ENCODE measurements around the gene TPH1. TPM values are rescaled to one million over a fixed set of nuclear protein-coding genes. Genes with fewer than 3 reads are reported as not detected.

TPH1 gene
- total RNA-seq, 2 donors from 2014 or later = 0.24 to 0.31 TPM

DNA sequence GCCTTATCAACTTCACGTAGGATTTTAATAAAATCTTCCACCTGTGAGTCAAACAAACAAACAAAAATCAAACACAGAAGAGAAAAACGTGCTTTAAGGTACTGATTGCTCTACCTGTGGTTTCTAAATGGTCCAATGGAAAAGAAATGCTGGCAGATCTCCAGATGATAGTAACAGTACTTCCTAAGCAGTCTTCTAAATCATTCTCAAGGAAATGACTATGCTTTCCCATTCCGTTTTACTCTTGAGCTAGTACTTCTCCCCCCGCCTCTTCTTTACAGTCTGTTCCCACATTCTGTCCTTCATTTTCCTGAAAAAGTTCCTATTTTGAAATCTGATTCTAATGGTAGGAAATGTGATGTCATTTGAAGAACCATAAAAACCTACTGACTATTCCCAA, 34.4 kb upstream of the TPH1 start:
- WGBS, 2 experiments (ENCODE audit: insufficient coverage in 1 of 2, insufficient read length in 1 of 2) = 99% methylated on average over 4 of the region's 4 CpGs; no CpG with 5 or more reads in 1 of the 2 experiments
- H3K27ac ChIP-seq (ENCODE audit: low read depth, low read length) = no peak overlapping the region
- no peaks in the 10 kb centered on the region for H3K9me3 Mint-ChIP-seq
- peaks cover 48% of the 10 kb centered on the region for H3K36me3 Mint-ChIP-seq (ENCODE audit: low read depth)
- H3K36me3 ChIP-seq (ENCODE audit: control insufficient read depth, insufficient read depth, low read length) = peaks cover 50% of the 10 kb centered on the region
- no peak overlapping the region for H3K9ac ChIP-seq (ENCODE audit: extremely low read depth, low read length, poor library complexity, severe bottlenecking)
- TF ChIP-seq, protein P1, sequence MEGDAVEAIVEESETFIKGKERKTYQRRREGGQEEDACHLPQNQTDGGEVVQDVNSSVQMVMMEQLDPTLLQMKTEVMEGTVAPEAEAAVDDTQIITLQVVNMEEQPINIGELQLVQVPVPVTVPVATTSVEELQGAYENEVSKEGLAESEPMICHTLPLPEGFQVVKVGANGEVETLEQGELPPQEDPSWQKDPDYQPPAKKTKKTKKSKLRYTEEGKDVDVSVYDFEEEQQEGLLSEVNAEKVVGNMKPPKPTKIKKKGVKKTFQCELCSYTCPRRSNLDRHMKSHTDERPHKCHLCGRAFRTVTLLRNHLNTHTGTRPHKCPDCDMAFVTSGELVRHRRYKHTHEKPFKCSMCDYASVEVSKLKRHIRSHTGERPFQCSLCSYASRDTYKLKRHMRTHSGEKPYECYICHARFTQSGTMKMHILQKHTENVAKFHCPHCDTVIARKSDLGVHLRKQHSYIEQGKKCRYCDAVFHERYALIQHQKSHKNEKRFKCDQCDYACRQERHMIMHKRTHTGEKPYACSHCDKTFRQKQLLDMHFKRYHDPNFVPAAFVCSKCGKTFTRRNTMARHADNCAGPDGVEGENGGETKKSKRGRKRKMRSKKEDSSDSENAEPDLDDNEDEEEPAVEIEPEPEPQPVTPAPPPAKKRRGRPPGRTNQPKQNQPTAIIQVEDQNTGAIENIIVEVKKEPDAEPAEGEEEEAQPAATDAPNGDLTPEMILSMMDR (conservative IDR thresholded peaks at IDR 0.05) = no peak
- no peak overlapping the region for H3K4me3 ChIP-seq (ENCODE audit: low read length)
- no peaks in the 10 kb centered on the region for H3K4me1 Mint-ChIP-seq
- no peak overlapping the region for H3K27ac Mint-ChIP-seq
- no peaks in the 10 kb centered on the region for H3K4me1 ChIP-seq (ENCODE audit: control insufficient read depth, insufficient read depth, low read length)
- no peak overlapping the region for H3K4me3 Mint-ChIP-seq
- no peaks in the 10 kb centered on the region for H3K27me3 ChIP-seq (ENCODE audit: control insufficient read depth, insufficient read depth, low read length, poor library complexity, severe bottlenecking)
- no peaks in the 10 kb centered on the region for H3K27me3 Mint-ChIP-seq (ENCODE audit: insufficient read depth)
- no peak for DNase-seq
- no peaks in the 10 kb centered on the region for H3K9me3 ChIP-seq (ENCODE audit: control insufficient read depth, low read length)

DNA sequence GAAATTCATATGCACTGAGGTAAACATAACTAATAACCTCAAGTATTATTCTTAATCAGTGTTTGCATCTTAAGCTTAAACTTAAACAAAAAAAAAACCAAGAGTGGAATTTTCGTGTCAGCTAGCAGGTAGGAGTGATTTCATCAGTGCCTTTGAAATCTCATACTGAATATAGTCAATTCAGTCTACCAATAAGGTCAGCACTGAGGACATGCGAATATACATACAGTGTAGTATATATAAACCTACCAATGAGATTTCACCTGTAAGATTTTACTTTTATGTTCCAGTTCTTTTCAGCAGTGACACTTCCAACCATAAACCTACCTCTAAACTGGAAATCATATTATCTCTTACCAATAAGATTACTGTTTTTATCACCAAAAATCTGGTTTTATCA, 32.8 kb upstream of the TPH1 start:
- TF ChIP-seq, protein P1 (conservative IDR thresholded peaks at IDR 0.05) = no peak
- H3K4me3 ChIP-seq (ENCODE audit: low read length) = no peak overlapping the region
- Mint-ChIP-seq H3K9me3 (no peaks in the 10 kb centered on the region), H3K36me3 (ENCODE audit: low read depth) (peaks cover 43% of the 10 kb centered on the region), H3K4me1 (no peaks in the 10 kb centered on the region), H3K27me3 (ENCODE audit: insufficient read depth) (no peaks in the 10 kb centered on the region), H3K27ac (no peak overlapping the region), H3K4me3 (no peak overlapping the region)
- no peaks in the 10 kb centered on the region for H3K9me3 ChIP-seq (ENCODE audit: control insufficient read depth, low read length)
- H3K36me3 ChIP-seq (ENCODE audit: control insufficient read depth, insufficient read depth, low read length) = peaks cover 44% of the 10 kb centered on the region
- H3K27ac ChIP-seq (ENCODE audit: low read depth, low read length) = no peak overlapping the region
- H3K27me3 ChIP-seq (ENCODE audit: control insufficient read depth, insufficient read depth, low read length, poor library complexity, severe bottlenecking) = no peaks in the 10 kb centered on the region
- 100% methylated on average over 1 to 2 of the region's 2 CpGs for WGBS, 2 experiments (ENCODE audit: insufficient coverage in 1 of 2, insufficient read length in 1 of 2)
- no peak for DNase-seq
- no peak overlapping the region for H3K9ac ChIP-seq (ENCODE audit: extremely low read depth, low read length, poor library complexity, severe bottlenecking)
- H3K4me1 ChIP-seq (ENCODE audit: control insufficient read depth, insufficient read depth, low read length) = no peaks in the 10 kb centered on the region

DNA sequence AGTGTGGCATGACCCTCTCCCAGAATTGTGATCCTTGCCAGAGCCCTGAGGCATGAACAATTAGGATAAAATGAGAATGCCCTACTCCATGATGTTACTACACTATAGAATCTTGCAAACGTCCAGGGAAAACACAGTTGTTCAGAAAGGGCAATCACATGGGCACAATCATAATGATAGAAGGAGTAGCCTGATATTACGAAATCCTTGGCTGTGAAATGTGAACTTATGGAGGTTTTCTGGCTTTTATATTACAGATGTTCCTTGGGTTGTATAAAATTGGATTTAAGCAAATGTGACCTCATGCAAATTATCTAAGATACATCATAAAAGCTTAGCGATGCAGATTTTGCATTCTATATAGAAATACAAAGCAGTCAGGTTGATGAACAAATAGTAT, 29.4 kb upstream of the TPH1 start:
- Mint-ChIP-seq H3K4me1 (no peaks in the 10 kb centered on the region), H3K27me3 (ENCODE audit: insufficient read depth) (no peaks in the 10 kb centered on the region), H3K9me3 (no peaks in the 10 kb centered on the region)

More for the DNA sequence above, 29.4 kb upstream of the TPH1 start:
- Histone ChIP-seq H3K27me3 (ENCODE audit: control insufficient read depth, insufficient read depth, low read length, poor library complexity, severe bottlenecking) (no peaks in the 10 kb centered on the region), H3K4me3 (ENCODE audit: low read length) (no peak overlapping the region), H3K36me3 (ENCODE audit: control insufficient read depth, insufficient read depth, low read length) (peaks cover 16% of the 10 kb centered on the region), H3K27ac (ENCODE audit: low read depth, low read length) (no peak overlapping the region), H3K9me3 (ENCODE audit: control insufficient read depth, low read length) (no peaks in the 10 kb centered on the region), H3K9ac (ENCODE audit: extremely low read depth, low read length, poor library complexity, severe bottlenecking) (no peak overlapping the region), H3K4me1 (ENCODE audit: control insufficient read depth, insufficient read depth, low read length) (no peaks in the 10 kb centered on the region)
- TF ChIP-seq, protein P1 (conservative IDR thresholded peaks at IDR 0.05) = no peak
- Mint-ChIP-seq H3K4me3 (no peak overlapping the region), H3K27ac (no peak overlapping the region), H3K36me3 (ENCODE audit: low read depth) (peaks cover 22% of the 10 kb centered on the region)
- DNase-seq = no peak
- WGBS, 2 experiments (ENCODE audit: insufficient coverage in 1 of 2, insufficient read length in 1 of 2) = 93 to 100% methylated on average over 1 to 2 of the region's 3 CpGs

Data from endodermal cell (in vitro differentiated cells).